Left hindlimb (tissue), 1 donor: ENCODE measurements around the gene KCTD17.

Source experiments
- DNase-seq: peaks from one replicate; pipeline ENCODE4 v3.0.0-alpha.2; 2018

The KCTD17 gene

DNA sequence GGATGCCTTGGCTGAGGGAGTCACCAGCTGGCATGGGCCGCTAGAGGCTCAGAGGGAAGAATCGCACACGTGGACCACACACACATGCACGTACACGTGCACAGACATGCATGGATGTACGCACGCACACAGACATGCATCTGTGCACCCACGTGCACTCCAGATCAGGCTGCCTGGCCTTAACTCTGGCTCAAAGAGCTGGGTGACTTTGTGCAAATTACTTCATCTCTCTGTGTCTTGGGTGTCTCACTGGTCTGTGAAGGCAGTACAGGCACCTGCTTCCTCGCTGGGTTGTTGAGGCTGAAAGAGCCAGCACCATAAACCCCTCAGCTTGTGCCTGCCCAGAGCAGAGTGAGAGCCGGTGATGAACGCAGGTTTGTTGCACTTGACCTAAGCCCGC lies 29.3 kb downstream of the KCTD17 start:
- DNase-seq, result no peak

DNA sequence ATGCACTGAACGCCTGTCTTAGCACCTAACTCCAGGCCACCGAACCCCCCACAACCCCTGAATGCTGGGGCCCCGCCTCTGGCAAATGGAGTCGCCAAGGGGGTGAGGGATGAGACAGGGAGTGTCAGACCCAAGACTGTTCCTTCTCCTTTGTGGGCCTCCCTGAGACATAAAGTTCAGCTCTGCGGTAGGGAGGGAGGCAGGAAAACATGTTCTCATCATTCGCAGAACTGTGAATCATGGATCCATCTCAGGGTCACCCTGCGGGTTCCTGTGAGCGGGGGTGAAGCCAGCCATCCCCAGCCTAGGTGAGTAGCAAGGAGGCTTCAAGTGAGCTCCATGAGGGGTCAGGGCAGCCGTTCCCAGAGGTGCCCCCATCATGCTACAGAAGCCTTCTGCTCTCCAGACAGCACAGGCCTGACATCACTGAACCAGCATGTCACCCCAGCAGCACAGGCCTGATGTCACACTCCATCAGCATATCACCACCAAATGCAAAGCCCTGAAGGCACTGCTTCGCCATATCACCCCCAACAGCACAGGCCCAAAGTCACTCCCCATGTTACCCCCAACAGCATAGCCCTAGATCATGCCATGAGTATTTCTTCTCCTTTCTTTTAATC lies 30.8 kb downstream of the KCTD17 start:
- DNase-seq, result no peak

DNA sequence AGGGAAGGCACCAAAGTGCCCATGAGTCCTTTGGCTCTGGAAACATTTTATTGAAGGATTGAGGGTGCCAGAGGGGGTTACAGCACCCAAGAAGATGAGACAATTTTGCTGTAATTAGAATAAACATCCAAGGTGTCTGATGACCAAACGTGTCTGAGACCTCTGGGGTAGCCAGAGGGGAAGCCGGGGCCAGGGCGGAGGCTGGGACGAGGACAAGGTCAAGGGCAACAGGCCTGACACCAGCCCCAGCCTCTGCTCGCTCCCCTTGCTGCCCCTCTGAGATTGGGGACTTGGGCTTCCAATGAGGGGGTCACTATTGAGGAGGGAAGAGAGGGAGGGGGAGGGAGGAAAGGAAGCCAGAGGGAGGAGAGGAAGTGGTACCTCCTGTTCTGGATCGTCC lies 32.4 kb downstream of the KCTD17 start:
- DNase-seq, result no peak

DNA sequence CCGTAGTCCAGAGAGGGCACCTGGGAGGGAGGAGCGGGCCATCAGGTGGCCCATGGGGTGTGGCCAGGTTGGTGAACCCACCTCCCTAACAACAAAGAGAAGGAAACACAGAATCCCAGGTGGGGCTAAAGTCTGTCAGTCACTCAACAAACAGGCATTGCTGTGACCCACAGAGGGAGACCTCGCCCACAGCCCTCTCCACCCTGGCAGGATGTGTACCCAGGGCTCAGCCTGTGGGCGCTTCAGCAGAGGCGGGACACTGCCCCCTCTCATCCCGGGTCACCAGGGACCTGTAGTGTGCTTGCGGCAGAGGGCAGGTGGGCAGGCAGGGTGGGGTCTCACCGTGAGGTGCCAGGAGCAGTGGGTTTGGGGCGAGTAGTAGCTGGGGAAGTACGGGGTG lies 32.8 kb downstream of the KCTD17 start:
- DNase-seq, result no peak

DNA sequence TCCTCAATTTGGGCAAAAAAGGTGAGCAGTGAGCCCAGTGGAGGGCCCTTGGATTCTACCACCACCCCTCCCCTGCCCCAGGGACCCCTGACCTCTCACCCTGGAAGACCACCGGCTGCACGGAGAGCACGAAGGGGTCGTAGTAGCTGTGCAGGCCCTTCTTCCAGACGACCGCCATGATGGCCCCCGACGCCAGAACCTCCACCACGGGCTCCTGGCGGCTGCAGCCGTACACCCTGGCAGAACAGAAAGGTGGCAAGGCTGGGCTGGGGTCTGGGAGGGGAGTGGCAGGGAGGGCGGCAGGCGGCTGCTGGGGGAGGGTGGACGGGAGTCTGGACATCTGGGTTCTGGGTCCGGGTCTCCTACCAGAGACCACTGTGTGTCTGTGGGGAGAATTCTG lies 34.6 kb downstream of the KCTD17 start:
- no peak for DNase-seq

DNA sequence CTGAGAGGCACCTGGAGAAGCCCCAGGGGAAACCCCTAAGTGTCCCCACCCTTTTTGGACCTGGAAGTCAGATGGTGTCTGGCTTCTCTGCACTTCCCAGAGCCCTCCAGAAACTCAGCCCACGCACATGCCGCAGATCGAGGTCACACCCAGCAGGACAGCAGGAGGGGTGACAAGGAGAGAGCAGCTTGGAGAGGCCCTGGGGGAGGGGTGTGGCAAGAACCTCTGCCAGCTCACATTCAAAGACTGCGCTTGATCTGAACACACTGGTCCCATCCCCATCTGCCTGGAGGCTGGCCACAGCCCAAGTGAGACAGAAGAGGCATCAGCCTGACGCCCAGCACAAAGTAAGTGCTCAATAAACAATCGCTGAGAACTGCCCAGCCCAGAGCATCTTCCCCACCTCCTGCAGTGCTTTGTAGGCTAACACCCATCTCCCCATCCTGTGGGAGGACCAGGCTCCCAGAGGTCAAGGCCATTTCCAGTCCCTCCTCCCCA lies 36.6 kb downstream of the KCTD17 start:
- no peak for DNase-seq

DNA sequence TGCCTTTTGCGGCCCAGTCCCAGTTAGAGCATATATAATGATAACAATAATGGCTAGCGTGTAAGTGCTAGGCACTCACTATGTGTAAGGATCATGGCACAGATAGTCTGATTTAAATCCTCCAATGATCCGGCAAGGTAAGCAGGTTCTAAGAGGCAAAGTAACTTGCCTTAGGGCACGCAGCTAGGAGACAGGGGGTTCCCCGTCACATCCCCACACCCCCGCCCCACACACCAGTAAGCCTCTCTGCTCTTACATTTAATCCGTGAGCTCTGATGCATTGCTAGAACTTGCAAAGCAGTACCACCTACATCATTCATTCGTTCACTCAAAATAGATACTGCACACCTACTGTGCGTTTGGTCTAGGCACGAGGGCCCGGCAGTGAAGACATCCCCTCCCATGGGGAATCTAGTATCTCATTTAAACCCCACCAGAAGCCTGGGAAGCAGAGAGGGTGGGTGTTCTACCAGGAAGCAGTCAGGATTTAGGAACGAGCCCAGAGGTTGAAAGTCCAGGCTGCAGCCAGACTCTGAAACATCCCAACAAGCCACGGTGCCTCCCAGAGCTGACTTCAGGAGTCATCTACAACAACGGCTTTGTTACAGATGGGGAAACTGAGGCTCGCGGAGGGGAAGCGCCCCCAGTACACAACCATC lies 37.3 kb downstream of the KCTD17 start:
- DNase-seq, result no peak

DNA sequence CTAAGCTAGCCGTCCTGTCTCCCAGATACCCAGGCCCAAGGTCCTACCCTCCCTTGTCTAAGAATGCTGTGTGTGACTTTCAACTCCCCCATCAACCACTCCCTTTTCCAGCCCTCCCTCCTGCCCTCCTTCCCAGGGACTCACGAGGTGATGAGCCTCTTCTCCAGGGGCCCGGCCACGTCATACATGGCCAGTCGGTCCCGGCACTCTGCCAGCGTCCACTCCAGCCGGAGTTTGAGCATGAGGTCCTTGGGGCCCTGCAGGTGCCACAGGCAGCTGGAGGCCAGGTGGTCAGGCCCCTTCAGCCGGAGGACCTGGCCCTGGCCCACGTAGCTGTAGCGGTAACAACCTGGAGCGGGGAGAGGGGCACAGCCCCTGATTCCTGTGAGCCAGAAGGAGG lies 37.9 kb downstream of the KCTD17 start:
- no peak for DNase-seq

DNA sequence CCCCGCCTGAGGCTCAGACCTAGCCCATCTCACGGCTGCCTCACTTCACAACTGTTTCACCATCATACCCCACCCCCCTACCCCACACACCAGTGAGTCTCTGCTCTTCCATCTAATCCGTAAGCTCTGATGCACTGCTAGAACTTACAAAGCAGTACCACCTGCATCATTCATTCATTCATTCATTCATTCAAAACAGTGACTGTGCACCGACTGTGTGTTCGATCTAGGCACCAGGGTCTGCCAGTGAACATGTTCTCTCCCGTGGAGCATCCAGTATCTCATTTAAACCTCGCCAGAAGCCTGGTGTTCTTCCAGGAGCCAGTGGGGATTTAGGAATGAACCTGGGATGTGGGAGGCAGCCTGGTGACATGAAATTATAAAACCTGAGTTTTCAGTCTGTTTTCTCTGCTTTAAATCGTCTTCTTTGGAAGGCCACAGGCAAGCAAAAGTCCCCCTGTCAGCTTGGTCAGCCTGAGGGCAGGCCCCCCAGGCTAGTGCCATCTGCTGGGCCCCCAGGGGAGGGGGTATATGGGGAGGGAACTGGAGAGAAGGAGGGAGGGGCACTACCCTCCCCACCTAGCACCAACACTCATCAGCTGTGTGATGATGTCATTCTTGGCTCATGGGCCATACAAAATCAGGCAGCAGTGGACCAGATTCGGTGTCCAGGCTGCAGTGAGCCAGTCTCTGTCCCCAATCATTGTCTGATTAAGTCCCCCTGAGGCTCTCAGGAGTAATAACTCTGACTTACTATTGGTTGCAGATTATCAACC lies 39.6 kb downstream of the KCTD17 start:
- DNase-seq, result no peak

DNA sequence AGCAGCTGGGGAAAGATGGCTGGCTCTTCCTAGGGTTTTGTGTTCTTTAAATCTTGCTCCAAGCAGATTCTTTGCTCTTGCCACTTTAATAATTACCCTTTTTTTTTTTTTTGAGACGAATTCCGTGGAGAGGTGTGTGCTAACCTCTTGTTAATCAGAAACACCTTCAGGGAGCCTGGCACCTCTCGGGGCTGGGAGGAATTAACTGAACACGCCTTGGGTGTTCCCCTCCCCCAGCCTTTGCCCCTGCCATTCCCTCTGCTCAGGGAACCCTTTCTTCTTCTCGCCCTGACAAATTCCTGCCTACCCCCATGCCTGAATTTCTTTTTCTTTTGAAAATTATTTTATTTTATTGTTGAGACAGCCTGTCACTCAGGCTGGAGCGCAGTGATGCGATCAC lies 40.5 kb downstream of the KCTD17 start:
- no peak for DNase-seq

DNA sequence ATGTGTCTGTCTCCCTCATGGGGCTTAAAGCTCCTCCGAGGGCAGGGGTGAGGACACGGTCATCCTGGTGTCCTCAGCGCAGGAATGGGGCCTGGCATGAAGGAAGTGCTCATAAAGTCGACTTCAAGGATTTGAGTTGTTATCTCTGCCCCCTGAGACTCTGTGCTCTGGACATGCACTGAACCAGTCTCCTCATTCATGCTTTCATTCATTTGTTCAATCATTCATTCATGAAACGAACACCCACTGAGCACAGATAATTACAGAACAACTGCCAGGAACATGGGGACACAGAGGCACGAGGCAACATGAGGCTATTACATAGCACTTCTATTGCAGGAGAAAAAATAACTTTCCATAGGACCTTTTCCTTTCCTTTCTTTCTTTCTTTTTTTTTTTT lies 41.5 kb downstream of the KCTD17 start:
- no peak for DNase-seq

DNA sequence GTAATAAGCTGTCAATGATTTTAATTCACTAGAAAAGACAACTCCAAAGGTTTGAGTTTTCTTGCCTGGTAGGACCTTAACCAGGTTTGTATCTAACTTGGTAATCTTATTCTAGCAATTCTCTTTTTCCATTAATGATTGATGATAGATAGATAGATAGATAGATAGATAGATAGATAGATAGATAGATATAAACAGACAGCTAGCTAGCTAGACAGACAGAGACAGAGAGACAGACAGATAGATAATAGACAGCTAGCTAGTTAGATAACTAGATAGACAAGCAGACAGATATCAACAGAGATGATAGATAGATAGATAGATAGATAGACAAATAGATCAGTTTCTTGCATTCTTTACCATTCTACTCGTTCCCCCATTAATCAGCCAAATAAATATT lies 42.7 kb downstream of the KCTD17 start:
- DNase-seq, result no peak

DNA sequence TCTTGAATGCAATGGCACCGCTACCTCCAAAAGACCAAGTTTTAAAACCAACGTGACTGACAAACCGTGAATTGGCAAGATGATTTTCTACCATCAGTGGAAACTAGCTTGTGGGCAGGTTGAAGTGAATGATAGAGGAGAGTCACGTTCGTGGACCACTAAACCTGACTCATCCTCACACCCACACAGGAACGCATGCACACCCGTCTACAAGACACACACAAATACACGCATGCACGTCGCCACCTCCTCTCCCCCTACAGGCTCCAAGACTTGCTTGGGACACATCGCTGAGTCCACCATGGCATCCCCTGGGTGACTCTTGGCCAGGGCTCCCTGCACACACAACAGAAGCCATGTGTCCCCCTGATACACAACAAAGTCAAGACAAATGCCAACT lies 43.6 kb downstream of the KCTD17 start:
- no peak for DNase-seq

DNA sequence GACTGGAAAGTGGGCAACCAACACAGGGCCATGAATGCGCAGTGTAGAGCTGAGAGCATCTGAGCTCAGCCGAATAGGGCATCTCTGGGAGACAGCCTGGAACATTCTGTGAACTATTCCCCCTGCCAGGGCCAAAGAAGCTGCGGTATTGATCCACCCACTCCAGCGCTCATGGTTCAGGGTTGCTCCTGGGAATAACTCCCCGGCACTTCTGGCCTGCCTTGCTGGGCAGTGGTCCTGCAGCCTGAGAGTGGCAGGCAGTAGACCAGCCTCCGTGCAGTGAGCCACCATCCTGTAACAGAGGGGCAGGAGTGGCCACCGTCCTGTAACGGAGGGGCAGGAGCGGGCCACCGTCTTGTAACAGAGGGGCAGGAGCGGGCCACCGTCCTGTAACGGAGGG lies 45.8 kb downstream of the KCTD17 start:
- no peak for DNase-seq

DNA sequence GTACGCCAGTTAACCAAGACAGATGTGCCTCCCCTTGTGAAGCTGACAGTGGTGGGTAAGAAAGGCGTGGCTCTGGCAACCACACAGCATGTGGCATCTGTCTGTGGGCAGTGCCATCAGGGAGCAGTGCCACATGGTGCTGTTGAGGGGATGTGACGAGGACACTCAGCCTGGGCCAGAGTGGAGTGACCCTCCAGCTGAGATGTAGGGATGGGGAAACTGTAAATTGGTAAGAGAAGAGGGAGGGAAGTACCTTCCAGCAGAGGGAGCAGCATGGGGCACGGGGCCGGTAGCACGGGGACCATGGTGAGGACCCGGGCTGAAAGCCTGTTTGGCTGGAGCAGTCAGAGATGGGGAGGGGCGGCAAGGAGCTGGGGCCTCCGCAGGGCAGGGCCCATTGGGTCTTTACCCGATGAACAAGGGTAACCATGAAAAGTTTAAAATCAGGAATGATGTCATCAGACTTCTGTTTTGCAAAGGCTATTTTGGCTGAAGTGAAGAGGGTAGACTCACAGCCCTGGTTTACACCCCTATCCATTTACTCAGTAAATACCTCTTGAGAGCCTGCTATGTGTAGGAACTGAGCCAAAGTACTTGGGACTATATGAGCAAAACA lies 47.5 kb downstream of the KCTD17 start:
- no peak for DNase-seq

DNA sequence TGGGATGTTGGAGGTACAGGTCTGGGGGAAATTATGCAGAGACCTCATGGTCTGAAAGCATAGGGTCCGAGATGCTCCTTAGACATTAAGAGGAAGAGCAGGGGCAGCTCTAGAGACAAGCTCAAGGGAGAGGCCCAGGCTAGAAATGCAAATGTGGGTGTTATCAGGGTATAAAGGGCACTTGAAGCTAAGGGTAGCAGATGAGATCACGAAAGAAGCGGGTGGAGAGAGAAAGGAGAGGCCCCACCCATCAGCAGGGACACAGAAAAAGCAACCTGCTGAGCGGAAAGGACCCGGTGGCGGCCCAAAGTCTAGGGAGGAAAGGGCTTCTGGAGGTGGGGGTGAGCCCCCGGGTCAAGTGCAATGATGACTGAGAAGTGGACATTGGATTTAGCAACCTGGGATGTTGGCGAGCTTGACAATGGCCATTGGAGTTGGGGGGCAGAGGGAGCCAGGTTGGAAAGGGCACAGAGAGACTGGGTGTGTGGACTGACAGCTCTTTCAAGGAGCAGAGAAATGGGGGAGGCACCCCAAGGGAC lies 49.1 kb downstream of the KCTD17 start:
- DNase-seq, result no peak

DNA sequence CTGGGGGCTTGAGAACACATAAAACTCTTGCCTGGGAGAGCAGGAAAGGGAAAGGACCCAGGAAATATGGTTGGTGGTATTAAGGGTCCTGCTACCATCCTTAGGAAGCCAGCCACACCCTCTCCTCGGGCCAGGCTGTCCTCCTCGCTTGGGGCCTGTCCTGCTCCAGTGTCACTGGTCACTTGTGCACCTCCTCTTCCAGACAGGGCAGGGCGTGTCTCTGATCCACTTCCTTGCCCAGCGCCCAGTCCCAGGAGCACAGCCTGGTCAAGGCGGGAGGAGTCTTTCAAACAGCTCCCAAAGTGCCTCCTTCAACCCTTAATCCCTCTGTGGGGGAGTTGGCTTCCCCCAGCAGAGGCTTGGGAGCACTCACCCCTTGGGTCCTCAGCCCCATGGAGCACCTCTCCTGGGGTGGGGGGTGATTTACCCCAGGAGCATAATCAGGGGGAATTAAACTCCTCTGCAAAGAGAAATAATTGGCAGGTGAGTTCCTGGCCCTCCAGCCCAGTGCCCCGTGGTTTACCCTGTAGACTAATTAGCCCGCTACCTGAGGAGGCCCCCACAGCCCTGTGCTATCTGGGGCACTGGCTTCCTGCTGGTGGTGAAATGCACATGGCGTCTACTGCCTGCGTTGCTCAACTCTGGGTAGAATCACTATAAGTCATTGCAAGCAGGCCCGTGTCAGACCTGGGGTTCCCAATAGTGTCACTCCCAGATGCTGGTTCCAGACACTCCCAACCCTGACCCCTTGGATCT lies 49.9 kb downstream of the KCTD17 start:
- DNase-seq, result no peak

DNA sequence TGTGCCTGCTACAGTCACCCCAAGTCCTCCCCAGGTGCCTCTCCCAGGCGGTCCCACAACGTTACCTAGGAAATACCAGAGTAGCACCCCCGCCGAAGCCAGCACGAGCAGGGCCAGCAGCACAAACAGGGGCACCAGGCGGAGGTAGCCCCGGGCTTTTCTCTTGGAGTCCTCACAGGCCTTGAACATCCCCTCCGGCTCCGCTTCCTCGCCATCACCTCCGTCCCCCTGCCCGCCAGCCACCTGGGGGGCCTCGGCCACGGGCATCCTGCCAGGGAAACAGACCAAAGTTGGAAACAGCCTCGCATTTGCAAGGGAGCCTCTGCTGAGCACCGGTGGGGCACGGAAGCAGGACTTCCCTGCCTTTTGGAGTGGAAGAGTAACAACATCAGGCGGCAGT lies 51.6 kb downstream of the KCTD17 start:
- DNase-seq, result no peak

DNA sequence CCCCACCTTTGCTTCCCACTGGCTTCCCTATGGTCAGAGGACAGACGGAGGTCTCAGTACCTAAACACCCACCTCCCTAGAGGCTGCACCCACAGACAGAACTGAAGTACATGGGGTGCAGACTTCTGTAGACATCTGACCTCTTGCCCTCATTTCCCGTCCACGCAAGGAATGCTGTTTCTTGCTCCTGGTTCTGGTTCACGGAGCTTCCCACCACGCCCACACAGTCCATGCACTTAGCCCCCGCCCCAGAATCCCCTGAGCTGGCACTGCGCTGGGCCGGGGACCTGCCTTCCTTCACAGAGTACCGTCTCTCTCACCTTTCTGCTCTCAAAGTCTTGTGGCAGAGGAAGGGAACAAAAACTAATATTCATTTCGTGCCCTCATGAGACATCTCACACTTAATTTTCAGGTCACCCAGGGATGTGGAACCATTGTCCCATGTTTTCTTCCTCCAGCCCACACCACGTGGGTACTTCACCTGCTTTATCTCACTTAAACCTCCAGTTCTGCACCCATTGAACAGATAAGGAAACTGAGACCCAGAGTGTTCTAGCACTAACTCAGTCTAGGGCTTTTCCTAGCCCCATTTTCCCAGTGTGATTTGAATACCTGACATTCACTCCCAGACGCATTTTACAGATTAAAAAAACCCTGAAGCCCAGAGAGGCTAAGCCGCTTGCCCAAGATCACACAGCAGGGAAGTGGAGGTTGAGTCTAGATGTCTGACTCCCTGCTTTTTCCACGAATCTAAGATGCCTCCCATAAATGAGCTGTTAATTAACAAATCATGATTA lies 52.3 kb downstream of the KCTD17 start:
- no peak for DNase-seq

DNA sequence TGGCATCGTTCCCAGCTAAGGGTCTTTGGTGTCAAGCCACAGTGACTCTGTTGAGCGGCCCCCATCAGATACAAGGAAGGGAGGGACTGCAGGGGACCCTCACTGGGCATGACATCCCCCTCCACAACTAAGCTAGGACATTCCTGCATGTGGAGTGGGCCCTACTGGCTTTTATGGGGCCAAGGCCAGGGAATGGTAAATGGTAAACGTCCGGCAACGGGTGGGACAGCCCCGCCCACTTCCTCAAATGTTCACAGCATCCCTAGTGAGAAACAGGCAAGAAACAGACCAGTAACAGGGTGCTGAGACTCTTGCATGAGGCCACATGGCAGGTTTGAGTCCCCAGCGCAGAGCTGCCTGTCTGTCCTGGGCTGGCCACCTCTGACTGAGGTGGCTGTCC lies 53.6 kb downstream of the KCTD17 start:
- DNase-seq, result no peak

DNA sequence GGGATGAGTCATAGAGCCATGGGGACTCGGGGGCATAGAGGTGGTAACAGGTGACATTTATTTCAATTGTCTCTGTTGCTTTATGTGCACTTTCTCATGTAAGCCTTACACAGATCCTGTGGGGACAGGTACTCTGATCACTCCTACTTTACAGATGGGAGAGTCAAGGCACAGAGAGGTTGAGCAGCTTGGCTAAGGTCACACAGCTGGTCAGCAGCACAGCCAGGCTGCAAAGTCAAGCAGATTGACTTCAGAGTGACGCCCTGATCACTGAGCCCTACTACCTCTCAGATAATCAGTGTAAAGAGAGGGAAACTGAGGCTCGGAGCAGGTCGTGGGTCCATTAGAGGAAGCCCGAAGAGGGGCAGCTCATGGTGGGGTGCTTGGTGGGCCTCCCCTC lies 54.4 kb downstream of the KCTD17 start:
- no peak for DNase-seq
